GM08714 (cell line): Measurements from ENCODE around the gene CKS1B.
A peak's percentile ranks its signal among the peaks of the same experiment; 100 is the strongest.

ENCODE experiments used
- H3K4me3 ChIP-seq: fragments of 200-500 bp; sonication (Bioruptor generic); 2 replicates; pipeline ENCODE4 v1.5.1; 2014; ENCODE audit warnings: mild to moderate bottlenecking, low read length, inconsistent platforms
- ZNF274 ChIP-seq: IDR thresholded peaks from 2 replicates; pipeline ENCODE4 v1.6.1; 2012; ENCODE audit warnings: mild to moderate bottlenecking, low read depth, low read length

CKS1B gene

DNA sequence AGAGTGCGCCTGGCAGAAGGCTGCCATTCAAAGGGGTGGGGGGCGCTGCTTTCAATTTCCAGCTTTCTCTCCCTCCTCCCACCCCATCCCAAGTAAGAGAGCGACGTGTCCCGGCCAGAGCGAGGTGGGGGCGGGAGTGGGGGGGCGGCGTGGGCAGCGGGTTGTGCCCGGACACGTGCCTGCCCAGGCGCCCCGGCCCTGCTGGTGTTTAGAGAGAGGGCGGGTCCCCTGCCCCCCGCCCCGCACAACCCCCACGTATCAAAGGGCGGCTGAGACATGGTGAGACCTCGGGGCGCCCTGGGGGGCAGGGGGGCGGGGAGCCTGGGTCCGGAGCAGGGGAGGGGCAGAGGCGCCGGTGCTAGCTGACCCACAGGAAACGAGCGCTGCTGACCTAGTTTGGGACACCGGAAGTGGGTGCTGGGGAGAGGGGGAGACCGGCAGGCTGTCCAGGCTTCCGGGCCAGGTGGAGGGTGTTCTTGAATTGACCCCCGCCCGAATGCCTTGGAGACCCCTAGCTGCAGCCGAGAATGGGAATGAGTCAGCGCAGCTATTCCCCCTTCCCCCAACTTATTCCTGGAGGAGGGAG lies 29.4 kb downstream of the CKS1B start:
- H3K4me3 ChIP-seq = peak overlapping the region; percentile 80
- no peak for TF ChIP-seq ZNF274

GRCh38 chr1:155004352-155005075 lies 30.0 kb downstream of the CKS1B start:
- peak overlapping the region; percentile 80 for H3K4me3 ChIP-seq
- TF ChIP-seq ZNF274 = no peak

DNA sequence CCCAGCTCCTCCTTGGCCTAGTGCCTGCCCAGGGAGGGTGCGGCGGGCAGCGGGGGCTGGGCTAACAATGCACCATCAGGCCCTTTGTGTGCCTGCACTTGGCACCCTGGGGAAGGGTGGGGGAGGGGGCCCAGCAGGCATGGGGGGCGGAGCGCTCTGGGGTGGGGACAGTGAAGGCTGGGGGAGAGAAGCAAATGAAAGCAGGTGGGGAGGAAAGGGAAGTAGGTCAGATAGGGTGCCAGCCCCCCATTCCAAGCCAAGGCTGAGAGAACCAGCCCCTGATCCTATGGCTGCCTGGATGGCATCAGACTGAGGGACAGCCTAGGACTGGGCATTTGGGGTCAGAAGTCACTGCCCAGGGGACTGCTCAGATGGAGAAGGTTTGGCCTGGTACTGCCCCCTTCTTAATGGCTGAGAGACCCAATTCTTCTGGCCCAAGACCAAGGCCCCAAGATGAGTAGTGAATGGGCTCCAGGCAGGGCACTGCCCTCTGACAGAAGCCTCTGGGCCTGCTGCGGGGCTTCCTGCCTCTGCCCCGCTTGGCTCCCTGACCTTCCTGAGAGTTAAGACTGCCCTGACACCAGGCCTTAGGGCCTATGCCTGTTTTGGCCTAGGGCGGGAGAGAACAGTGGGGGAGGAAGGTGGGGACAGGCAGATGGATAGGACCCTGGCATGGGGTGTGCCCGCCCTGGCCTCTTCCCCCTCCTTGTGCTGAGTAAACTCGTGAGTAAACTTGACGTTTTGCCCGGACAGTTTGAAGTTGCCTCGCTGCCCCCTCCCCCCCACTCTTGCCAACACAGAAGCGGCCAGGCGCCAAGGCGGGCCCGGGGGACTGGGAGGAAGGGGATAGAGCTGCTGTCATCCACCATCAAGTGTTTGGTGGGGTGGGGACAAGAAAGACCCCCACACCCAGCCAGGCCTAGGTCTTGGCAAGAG lies 30.9 kb downstream of the CKS1B start:
- H3K4me3 ChIP-seq = no peak overlapping the region; the same call in 1 of the 2 replicates
- no peak for TF ChIP-seq ZNF274

DNA sequence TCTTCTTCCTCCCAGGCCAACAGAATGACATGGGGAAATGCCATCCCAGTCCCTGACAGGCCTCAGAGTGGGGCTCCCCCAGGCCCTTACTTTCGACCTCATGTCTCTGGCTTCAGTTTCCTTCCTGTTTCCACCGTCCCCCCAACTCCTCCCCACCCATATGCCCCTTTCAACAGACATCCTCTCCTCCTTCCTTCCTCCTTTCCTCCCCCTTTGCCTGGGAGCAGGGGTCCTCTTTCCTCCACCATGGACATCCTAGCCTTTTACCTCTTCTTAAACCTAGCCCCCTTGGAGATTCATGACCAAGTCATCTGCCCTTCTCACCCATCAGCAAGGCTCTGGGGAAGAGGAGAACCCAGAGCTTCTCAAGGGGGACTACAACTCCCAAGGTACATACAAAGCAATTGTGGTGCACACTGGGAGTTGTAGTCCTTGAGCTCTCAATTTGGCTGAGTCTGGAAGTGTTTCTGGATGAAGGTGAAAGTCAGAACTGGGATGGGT lies 32.2 kb downstream of the CKS1B start:
- no peak for TF ChIP-seq ZNF274

GRCh38 chr1:155007251-155007828 lies 32.9 kb downstream of the CKS1B start:
- H3K4me3 ChIP-seq = no peak overlapping the region
- TF ChIP-seq ZNF274 = no peak

More for the DNA sequence above, 32.2 kb downstream of the CKS1B start:
- H3K4me3 ChIP-seq = no peak overlapping the region

- H3K4me3 ChIP-seq = no peak overlapping the region
- TF ChIP-seq ZNF274 = no peak
Measured at GRCh38 chr1:155008015-155008941, 33.8 kb downstream of the CKS1B start.

DNA sequence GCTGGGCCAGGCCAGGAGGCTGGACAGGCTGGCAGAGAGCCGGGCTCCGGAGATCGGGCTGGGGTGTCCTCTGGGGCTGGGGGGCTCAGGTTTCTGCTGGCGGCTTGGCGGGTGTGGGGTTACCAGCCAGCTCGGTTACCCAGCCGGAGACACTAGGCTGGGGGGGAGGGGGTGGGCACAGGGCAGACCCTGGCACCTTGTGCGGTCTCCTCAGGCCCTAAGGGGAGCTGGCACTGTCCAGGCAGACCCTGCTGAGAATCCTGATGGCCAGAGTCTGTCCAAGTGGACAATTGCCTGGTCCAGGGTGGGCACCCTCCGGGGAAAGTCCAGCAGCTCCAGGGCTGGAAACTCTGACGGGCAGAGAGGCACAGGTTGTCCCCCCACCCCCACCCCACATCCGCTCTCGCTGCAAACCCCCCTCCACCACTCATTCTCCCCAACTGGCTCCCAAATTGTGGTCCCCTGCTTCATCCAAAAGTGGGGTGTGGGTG lies 34.8 kb downstream of the CKS1B start:
- no peak overlapping the region for H3K4me3 ChIP-seq

GRCh38 chr1:155009742-155010141 lies 35.3 kb downstream of the CKS1B start:
- TF ChIP-seq ZNF274 = no peak
- H3K4me3 ChIP-seq = no peak overlapping the region

More for the DNA sequence above, 34.8 kb downstream of the CKS1B start:
- TF ChIP-seq ZNF274 = no peak

- TF ChIP-seq ZNF274 = no peak
- no peak overlapping the region for H3K4me3 ChIP-seq
Measured at GRCh38 chr1:155010211-155010918, 35.9 kb downstream of the CKS1B start.

DNA sequence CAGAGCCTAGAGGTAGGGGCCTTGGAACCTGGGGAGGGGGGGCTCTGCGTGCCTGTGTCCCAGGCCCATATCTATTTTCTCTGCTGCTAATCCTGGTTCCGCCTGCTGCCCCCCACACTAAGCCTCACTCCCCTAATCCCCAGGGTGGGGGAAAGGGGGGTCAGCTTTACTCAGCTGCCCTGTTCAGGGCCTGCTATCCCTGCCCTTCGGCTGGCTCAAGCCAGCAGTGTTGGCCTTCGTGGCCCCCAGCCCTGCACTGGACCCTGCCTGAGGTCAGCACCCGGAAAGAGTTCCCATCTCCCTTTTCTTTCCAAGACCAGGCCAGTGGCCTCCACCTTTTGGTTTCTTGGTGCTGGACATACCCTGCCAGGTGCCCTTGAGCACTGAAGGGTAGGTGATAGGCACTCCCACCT lies 36.5 kb downstream of the CKS1B start:
- no peak for TF ChIP-seq ZNF274

GRCh38 chr1:155011437-155012025 lies 37.0 kb downstream of the CKS1B start:
- no peak for TF ChIP-seq ZNF274
- no peak overlapping the region for H3K4me3 ChIP-seq

More for the DNA sequence above, 36.5 kb downstream of the CKS1B start:
- no peak overlapping the region for H3K4me3 ChIP-seq

DNA sequence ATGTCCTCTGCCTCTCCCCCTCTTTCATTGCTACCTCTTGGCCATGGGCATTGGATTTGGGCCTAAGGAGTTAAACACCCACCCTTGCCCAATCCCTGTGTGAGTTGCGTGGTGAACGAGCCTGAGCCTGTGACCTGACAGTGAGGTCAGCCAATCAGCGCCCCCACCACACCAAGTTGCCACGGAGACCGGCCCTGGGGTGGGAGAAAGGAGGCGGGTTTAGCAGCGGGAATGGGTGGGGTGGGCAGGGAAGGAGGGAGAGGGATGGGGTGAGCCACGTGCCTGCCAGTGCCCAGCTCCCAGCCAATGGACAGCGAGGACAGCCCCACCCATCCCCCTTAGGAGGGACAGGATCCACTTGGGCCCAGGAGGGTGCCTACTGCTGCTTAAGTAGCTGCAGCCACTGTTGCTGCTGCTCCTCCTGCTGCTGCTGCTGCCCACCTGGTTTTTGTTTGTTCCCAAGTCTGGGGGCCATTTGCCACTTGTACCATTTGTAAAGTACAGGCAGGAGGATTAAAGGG lies 37.6 kb downstream of the CKS1B start:
- H3K4me3 ChIP-seq = no peak overlapping the region
- no peak for TF ChIP-seq ZNF274
